ENCODE results near the gene GRM8.

GRM8 gene

DNA sequence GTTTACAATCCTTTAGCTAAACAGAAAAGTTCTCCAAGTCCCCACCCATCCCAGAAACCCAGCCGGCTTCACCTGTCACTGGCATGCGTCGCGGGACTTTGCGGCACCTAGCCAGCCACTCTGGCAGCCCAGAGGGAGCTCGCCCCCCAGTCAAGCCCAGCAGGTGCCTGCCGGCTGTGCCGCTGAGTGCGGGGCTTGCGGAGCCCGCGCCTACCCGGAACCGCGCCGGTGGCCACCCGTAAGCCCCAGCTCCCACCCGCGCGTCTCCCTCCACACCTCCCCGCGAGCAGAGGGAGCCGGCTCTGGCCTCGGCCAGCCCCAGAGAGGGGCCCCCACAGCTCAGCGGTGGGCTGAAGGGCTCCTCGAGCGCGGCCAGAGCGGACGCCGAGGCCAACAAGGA is 446.1 kb downstream of the GRM8 start:
- no peak for DNase-seq (ENCODE audit: low spot score)

DNA sequence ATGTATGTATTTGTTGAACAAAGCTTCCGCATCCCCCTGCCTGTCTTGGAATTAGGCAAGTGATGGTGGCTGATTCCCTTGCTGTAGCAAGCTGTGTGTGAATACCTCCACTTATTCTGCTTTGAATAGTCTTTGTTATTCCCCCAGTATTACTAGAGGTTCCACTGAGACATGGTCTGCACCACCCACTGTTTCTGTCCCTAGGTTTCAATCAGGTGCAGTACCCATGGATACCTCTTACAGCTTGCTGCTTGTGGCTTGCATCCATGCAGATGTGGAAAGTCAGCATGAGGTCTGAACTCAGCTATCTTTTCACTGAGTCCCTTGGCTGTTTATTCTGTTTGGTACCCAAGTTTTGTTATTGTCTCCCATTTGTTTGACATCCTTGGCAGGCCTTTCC is 447.4 kb downstream of the GRM8 start:
- DNase-seq (ENCODE audit: low spot score): no peak

DNA sequence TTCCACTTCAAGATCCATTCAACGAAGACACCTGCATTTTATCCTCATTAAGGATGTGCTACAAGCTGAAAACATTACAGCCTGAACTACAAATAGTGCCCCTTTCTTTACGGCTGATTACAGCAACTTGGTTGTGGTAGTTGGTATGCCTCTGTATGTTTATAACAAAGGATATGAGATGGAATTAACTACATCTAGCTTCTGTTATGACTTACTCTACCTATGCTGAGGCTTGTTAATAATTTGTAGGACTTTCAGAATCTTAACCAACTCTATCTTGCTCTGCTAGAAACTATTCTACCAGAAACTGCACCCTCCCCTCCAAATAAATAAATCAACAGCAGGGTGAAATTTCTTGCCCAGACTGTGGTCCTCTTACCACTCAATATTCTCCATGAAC is 448.1 kb downstream of the GRM8 start:
- no peak for DNase-seq (ENCODE audit: low spot score)

DNA sequence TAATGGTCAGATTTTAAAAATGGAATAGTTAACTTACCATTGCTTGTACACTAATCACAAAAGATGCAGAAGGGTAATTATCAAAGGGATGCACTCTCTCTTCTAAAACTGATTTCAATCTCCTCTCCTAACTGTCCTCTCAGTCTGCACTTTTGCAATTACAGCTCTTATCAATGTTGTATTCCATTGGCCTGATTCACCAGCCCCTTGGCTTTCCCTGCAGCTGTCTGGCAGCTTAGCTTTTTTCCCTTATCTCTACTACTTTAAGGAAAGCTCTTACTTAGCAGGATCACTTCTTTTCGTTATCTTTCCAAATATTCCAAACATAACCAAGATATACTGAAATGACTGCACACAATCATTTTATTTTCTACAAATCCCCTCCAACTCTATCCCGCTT is 448.8 kb downstream of the GRM8 start:
- no peak for DNase-seq (ENCODE audit: low spot score)

DNA sequence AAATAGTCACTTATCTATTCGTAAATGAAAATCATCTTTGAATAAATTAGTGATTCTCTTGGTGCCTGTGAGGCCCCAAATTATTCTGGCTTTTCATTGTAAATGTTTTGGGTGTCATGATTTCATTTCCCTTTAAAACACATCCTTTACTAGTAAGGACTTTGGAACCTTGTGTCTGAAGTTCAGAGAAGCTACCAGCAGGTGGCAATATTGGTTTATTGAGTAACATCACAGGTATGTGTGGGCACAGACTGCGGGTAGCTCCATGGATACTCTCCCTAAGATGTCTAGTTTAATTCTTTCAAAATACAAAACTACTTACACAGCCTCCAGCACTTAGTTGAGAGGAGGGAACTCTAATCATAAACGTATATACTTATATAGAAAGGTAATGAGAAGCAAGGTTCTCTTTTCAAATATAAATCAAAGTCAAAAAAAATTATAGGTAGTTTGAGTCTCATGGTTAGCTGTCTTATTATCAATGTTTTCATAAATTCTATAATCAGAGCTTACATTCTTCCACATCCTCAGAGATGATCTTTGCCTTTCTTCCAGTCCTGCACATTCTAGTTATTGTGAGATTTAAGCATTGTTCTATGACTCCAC is 449.6 kb downstream of the GRM8 start:
- peak; percentile 67 for DNase-seq (ENCODE audit: low spot score)

DNA sequence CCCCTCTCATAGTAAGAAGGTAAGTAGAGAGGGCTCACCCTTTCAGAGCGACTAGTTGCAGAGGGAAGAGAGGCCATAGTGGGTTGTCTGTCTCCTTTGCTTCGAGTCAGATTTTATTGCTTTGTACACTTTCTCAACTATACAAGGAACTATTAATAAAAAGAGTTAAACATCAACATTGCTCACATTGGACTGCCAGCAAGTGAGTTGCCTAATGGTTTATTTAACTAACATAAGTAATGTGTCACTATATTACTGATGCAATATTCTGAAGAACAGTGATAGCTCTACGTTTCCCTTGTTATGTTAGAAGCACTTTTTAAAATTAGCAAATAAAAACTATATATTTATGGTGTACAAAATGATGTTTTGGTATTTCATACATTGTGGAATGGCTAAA is 451.0 kb downstream of the GRM8 start:
- no peak for DNase-seq (ENCODE audit: low spot score)

DNA sequence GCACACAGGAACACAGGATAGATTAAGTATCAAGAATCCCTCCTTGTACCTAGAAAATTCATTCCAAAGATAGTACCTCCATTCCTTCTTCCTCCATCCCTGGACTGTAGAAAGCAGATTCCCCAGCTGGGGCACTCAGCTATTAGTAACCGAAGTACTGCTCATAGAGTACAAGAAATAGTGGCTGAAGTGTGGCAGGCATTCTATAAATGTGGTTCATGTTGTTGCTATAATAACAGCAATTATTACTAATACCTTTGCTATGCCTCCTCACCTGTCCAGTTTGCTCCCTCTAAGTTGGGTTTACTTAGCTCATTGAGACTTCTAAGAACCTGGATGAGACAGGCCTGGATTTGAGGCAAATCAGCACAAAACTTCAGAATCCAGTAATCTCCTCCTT is 453.2 kb downstream of the GRM8 start:
- DNase-seq (ENCODE audit: low spot score): no peak

DNA sequence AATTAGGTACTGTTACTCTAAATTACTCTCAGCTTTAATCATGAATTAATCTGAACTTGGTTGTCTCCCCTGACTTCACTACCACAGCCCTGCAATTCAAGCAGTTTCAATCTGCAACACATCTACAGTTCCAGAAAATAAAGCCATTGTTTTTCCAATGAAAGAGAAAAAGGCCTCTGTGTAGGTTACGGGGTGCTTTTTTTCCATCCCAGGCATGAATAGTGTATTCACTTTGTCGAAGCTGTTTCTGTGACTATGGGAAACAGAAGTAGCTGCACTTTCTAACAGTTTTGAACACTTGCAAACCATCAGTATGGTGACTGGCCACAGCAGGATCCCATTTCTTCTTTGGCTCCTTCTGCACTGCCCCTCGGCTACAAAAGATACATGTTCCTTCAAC is 460.2 kb downstream of the GRM8 start:
- DNase-seq (ENCODE audit: low spot score): no peak

DNA sequence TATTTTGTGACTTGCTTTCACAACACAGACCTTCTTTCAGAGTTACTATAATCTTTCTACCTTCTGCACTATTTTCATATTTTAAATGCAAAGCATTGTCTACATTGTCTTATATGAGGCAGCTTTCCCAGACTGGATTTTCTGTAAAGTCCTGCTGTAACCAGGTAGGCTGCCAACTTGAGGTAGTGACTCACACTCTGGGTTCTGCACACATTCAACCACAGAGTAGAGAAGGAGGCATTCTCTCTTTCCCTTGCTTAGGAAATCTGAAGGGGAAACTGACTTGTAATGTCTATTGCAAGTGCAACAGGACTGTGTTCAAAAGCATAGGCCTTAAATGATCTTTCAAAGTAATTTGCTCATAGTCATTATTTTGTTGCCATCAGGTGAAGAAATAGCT is 461.4 kb downstream of the GRM8 start:
- no peak for DNase-seq (ENCODE audit: low spot score)

DNA sequence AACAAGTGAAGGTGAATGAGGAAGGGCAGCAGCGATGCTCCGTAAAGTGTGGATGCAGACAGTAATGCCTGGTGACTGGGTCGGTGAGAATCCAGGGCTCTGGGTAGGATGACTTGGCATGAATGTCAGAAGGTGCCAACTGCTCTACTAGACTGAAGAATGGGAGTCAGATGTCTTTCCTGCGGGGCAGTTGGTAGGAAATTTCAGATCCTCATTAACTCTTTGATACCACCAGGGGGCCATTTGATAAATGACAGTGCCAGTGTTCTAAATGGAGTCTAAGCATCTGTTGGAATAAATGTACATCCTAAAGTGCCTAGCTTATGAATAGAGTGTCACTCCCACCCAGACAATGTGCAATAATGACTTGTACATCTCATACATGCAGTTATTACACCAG is 462.0 kb downstream of the GRM8 start:
- DNase-seq (ENCODE audit: low spot score): no peak

DNA sequence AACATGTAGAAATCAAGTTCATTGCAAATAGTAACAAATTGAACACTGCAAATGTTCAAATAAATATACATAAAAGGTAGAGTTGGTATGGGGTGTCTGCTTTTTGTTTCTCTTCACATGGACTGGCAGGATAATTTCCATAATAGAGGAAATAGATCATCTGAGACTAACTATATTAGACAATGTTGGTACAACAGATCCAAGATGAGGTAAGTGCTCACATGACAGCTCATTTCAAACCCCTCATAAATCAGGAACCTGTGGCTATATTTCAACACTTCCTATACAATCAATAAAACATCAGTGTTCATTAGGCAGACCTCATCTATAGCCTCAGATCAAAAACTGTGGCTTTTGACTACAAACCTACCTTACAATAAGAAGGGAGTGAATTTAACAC is 469.1 kb downstream of the GRM8 start:
- no peak for DNase-seq (ENCODE audit: low spot score)

DNA sequence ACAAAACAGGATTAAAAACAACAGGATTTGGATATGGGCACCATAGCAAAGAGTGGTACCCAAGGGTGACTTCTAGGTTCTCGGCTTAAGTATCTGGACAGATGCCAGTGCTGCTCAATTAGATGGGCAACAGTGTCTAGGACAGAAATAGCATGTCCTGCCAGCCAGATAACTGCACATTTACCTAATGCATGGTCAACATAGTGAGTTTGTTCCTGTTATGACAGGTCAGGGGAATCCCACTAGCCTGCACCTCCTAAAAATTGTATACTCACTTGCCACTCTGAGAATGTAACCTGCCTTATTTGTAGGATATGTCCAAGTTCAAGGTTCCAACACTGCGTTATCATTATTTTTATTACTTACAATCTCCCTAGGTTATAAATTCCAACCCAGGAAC is 471.7 kb downstream of the GRM8 start:
- DNase-seq (ENCODE audit: low spot score): no peak

DNA sequence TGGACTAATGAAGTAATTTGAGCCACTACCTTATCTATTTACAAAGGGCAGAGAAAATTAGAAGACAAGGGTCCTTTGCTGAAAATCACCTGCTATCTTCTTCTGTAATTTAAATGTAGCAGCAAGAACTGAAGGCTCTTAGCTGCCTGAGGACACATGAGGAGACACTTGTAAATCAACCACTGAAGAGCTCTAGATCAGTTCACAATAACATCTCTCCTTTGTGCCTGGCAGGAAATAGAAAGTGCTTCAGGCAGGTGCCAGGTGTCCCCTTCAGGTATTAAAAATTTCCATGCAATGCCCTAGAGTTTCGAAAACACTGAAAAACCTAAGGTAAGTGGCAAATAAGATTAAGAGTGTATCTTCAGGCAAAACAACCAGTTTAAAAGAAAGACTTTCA is 474.6 kb downstream of the GRM8 start:
- DNase-seq (ENCODE audit: low spot score): peak; percentile 12

DNA sequence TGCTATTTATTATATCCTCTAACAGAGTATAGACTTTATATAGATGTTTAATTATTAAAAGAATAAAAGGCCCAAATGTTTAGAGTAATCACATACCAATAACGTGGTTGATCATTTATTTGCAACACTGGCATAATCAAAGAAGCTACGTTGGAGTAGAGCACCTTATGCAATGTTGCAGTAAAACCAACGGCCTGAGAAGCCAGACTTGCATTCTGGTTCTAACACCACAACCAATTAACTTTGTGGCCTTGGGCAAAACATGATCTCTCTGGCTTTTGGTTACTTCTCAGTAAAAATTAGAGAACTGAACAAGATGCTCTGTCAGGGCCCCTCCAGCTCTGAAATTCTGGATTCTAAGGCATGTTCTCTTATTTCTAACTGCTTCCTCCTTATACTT is 476.2 kb downstream of the GRM8 start:
- no peak for DNase-seq (ENCODE audit: low spot score)

DNA sequence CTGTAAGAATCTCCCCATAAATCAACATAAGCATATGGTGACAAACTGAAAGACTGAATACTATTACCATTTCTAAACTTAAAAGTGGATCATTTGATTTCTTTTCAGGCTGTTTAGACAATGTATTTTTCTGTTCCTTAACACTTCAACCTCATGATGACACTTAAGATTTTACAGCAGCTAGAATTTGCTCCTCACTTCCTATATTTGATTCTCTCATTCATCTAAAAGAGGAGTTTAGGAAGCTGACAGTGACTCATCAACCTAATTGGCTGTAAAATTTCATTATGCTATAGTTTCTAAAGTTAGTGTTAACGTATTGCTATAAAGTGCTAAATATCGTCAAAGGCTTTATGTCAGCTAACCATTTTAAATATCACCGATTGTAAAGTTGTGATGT is 478.7 kb downstream of the GRM8 start:
- DNase-seq (ENCODE audit: low spot score): no peak

DNA sequence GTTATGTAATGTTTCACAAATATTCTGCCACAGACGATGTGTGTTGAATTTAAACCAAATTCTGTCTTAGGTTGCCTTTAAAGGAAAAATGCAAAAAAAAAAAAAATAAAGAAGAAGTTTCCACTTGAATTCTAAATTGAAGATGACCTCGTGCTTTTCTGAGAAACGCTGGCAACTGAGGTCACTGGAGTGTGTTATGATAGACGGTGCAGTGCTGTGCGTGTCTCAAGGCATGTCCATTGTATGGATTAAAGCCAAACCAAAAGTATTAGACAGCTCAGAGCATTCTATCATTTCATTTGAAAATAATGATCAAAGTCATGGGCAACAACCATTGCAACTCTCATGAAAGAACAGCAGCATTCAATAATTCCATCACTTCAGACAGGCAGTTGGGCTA is 483.9 kb downstream of the GRM8 start:
- no peak for DNase-seq (ENCODE audit: low spot score)

DNA sequence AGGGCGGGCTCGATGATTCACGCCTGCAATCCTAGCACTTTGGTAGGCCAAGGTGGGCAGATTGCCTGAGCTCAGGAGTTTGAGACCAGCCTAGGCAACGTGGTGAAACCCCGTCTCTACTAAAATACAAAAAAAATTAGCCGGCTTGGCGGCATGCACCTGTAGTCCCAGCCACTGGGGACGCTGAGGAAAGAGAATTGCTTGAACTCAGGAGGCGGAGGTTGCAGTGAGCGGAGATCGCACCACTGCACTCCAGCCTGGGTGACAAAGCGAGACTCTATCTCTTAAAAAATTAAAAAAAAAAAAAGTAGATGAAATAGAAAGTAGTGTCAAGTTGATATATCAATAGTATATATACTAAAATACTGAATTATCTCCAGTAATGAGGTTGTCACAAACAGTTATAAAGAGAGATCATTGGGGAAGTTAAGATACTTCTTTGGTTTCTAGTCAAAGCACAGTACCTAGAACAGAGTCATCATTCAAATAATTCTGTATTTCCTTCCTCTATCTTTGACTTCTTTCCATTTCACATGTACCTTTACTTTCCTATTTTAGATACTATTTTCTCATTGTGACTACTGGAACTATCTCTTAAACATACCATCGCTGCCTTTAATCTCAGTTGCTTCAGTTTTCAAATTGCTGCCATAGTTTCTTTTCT is 491.7 kb downstream of the GRM8 start:
- DNase-seq (ENCODE audit: low spot score): no peak

DNA sequence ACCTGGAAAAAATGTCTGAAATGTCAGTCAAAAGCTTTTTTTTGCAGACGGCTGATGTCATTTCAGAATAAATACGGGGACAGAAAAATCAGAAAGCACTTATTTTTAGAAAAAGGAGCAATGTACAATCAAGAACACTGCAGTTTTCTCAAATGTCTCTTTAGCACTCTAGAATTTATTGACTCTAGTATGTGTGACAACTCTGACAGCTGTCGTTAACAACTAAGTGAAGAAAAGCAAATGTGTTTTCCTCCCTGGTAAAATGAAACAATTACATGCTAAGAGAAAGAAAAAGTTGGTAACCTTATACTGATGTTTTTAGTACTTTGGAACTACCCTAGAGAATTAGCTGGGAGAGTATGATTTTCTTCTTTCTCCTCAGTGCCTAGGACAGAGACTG is 497.4 kb downstream of the GRM8 start:
- DNase-seq (ENCODE audit: low spot score): no peak

DNA sequence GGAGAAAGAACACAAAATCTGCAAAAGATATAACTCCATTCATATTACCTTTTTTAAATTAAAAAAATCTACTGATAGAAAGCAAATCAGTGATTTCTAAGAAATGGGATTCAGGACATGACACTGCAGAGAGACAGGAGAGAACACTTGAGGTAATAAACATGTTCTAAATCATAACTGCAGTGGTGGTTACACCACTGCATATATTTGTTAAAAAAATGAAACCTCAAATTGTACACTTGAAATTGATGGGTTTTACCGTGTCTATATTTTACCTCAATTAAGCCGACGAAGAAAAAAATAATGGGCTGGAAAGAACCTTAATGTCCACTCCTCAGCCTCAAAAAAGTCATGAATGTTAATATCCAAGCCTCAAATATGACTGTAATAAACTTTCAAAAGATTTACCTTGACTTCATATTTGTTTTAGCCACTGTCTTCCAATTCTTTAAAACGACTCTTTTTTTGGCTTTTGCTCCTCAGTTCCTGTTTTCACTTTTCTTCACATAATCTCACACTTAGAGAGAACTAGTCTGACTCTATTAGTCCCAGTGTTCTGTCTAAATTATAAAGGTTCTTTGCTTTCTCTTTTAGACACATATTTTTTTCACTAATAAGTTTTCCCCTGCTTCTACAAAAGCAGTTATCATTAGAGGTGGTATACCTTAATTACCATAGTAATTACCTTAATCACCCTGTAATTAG is 502.4 kb downstream of the GRM8 start:
- no peak for DNase-seq (ENCODE audit: low spot score)

DNA sequence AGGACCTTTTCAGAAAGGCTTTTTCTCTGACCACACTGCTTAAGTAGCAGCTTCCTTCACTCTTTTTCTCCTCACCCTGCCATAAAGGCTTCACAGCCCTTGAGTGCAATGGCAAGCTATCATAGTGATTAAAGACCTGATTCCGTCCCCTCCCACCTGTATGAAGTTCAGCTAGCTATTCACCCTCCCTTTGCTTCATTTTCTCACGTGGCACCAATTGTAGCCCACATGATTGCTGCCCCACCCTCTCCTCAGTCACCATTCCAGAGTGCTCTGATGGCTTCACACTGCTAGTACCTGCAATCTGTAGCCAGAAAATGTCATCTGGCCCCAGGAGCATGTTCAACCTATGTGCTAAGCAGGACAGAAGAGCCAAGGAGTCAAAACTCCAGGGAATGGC is 523.8 kb downstream of the GRM8 start:
- DNase-seq (ENCODE audit: low spot score): no peak

DNA sequence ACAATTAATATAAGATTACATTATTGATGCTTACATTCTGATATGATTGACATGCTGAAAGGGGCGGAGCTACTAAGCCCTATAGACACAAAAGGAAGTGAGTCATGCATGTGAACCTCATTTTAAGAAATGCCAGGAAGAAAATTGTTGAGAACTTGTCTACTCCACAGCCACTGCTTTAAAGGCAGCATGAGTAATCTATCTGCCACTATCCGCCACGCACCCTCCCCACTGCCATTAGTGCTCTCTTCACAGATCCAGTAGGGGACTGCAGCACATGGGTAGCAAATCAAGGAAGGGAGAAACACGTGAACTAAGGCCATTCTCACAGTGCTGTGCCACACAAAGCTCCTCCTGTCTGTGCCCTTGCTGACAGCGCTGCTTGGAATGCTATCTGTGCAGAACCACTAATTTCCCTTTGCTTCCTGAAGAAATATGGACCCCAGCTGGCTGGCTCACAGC is 524.8 kb downstream of the GRM8 start:
- DNase-seq (ENCODE audit: low spot score): no peak

DNA sequence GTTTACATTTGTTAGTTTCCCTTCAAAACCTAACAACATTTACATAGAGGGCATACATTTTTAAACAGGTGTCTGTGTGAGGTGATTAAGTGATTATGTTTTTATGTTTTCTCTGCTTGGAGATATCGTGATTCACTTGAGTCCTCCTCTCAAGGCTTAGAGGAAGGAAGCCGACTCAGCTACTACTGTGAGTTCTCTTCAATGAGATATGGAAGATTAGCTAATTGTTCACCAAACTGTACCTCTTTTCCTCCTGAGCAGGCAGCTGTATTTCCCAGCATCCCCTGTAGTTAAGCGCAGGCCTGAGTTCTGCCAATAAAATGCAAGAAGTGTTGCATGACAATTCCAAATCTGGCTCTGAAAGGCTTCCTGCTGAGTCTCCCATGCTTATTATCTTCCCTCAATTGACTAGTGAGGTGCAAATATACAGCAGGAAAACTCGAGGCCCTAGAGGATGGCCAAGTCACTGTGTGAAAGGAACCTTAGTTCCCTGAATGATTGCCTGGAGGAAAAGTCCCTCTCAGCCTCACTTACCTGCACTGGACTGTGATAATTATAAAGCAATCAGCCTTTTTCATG is 528.7 kb downstream of the GRM8 start:
- no peak for DNase-seq (ENCODE audit: low spot score)

DNA sequence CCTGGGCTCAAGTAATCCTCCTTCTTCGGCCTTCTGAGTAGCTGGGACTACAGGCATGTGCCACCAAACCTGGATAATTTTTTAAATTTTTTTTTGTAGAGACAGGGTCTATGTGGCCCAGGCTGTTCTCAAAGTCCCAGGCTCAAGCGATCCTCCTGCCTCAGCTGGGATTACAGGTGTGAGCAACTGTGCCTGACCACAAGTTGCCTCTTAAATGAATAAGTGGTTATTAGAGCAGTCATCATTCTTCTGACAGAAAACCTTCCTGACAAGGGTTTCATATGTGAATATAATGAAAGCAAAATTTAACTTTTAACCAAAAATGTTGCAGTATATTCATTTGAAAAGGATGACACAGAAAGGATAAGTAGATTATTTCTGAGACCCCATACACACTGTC is 532.5 kb downstream of the GRM8 start:
- DNase-seq (ENCODE audit: low spot score): no peak
